Urinary bladder (tissue), 4 donors: ENCODE results near the gene SMARCC1. TPM values are rescaled to one million over a fixed set of nuclear protein-coding genes. Genes with fewer than 3 reads are reported as not detected.
A peak's percentile ranks its signal among the peaks of the same experiment; 100 is the strongest.

ENCODE experiments used
- DNase-seq: peaks from one replicate; pipeline ENCODE4 v3.0.0-alpha.2; 2015; ENCODE audit errors: extremely low spot score
- H3K27ac ChIP-seq: one replicate; pipeline ENCODE4 v1.5.1; 2013; ENCODE audit warnings: low read depth, mild to moderate bottlenecking, moderate library complexity
- H3K36me3 ChIP-seq: one replicate; pipeline ENCODE4 v1.6.1; 2013; ENCODE audit warnings: mild to moderate bottlenecking, moderate library complexity; ENCODE audit not compliant: insufficient read depth
- H3K4me1 ChIP-seq: one replicate; pipeline ENCODE4 v1.6.1; 2013; ENCODE audit warnings: mild to moderate bottlenecking, moderate library complexity; ENCODE audit not compliant: insufficient read depth
- H3K4me3 ChIP-seq: one replicate; pipeline ENCODE4 v1.5.1; 2013; ENCODE audit warnings: low read depth, low read length
- WGBS: extraction: QIAGEN DNeasy Blood & Tissue Kit; methylation state at CpG from one replicate; pipeline ENCODE4 v1.1.7; 2013; 5-methylcytosine and 5-hydroxymethylcytosine counted together
- polyA plus RNA-seq: library from polyadenylated mRNA; stranded (reverse); fragments of 200-250 nt; gene quantifications from one replicate; pipeline ENCODE4 v1.2.3, GENCODE V29; 2013
- total RNA-seq: library from RNA; depleted of rRNA; stranded (reverse); fragments of >200 nt; gene quantifications from one replicate; pipeline ENCODE4 v1.2.3, GENCODE V29; 2014
- donor health status: healthy with polysubstance abuse.
- donor health status: healthy.

The SMARCC1 gene
- total and polyA plus RNA-seq, 2 donors: 33.3 to 58.4 TPM

GRCh38 chr3:47601281-47601680 lies 180.4 kb downstream of the SMARCC1 start:
- no peak for DNase-seq
- WGBS: 91% methylated on average over 3 of the region's 3 CpGs
- Histone ChIP-seq H3K27ac (no peak overlapping the region), H3K4me3 (no peak overlapping the region), H3K4me1 (peaks cover 2% of the 10 kb centered on the region), H3K36me3 (peaks cover 2% of the 10 kb centered on the region)

GRCh38 chr3:47594792-47595191 lies 186.9 kb downstream of the SMARCC1 start:
- Histone ChIP-seq H3K4me3 (no peak overlapping the region), H3K4me1 (no peaks in the 10 kb centered on the region), H3K36me3 (no peaks in the 10 kb centered on the region), H3K27ac (no peak overlapping the region)
- no peak for DNase-seq
- 70% methylated on average over 3 of the region's 3 CpGs for WGBS

GRCh38 chr3:47592066-47592795 lies 189.5 kb downstream of the SMARCC1 start:
- no peaks in the 10 kb centered on the region for H3K4me1 ChIP-seq
- no peaks in the 10 kb centered on the region for H3K36me3 ChIP-seq
- WGBS: 53% methylated on average over 4 of the region's 4 CpGs
- no peak overlapping the region for H3K27ac ChIP-seq
- DNase-seq: no peak
- no peak overlapping the region for H3K4me3 ChIP-seq

- Histone ChIP-seq H3K4me1 (no peaks in the 10 kb centered on the region), H3K36me3 (no peaks in the 10 kb centered on the region), H3K27ac (no peak overlapping the region), H3K4me3 (no peak overlapping the region)
- DNase-seq: no peak
- 87% methylated on average over 2 of the region's 2 CpGs for WGBS
Observed at GRCh38 chr3:47590216-47590615, 191.5 kb downstream of the SMARCC1 start.

- H3K4me1 ChIP-seq: no peaks in the 10 kb centered on the region
- H3K36me3 ChIP-seq: no peaks in the 10 kb centered on the region
- no peak overlapping the region for H3K27ac ChIP-seq
- no peak overlapping the region for H3K4me3 ChIP-seq
- no peak for DNase-seq
- 97% methylated on average over 4 of the region's 4 CpGs for WGBS
Observed at GRCh38 chr3:47588587-47588986, 193.1 kb downstream of the SMARCC1 start.

- Histone ChIP-seq H3K27ac (no peak overlapping the region), H3K4me3 (no peak overlapping the region), H3K4me1 (no peaks in the 10 kb centered on the region), H3K36me3 (no peaks in the 10 kb centered on the region)
- no peak for DNase-seq
- 97% methylated on average over 7 of the region's 7 CpGs for WGBS
Observed at GRCh38 chr3:47588053-47588452, 193.6 kb downstream of the SMARCC1 start.

GRCh38 chr3:47586746-47587145 lies 194.9 kb downstream of the SMARCC1 start:
- H3K27ac ChIP-seq: no peak overlapping the region
- H3K4me3 ChIP-seq: no peak overlapping the region
- DNase-seq: no peak
- 93% methylated on average over 6 of the region's 6 CpGs for WGBS
- H3K4me1 ChIP-seq: no peaks in the 10 kb centered on the region
- H3K36me3 ChIP-seq: no peaks in the 10 kb centered on the region

- H3K4me1 ChIP-seq: no peaks in the 10 kb centered on the region
- H3K4me3 ChIP-seq: no peak overlapping the region
- WGBS: 77% methylated on average over 3 of the region's 3 CpGs
- no peak overlapping the region for H3K27ac ChIP-seq
- no peak for DNase-seq
- H3K36me3 ChIP-seq: no peaks in the 10 kb centered on the region
Observed at GRCh38 chr3:47583320-47584075, 198.2 kb downstream of the SMARCC1 start.

- Histone ChIP-seq H3K4me3 (no peak overlapping the region), H3K27ac (no peak overlapping the region), H3K4me1 (no peaks in the 10 kb centered on the region), H3K36me3 (no peaks in the 10 kb centered on the region)
- no peak for DNase-seq
- 79% methylated on average over 4 of the region's 4 CpGs for WGBS
Observed at GRCh38 chr3:47581835-47582234, 199.9 kb downstream of the SMARCC1 start.

- Histone ChIP-seq H3K4me3 (no peak overlapping the region), H3K4me1 (no peaks in the 10 kb centered on the region), H3K27ac (no peak overlapping the region), H3K36me3 (no peaks in the 10 kb centered on the region)
- DNase-seq: no peak
- WGBS: 80% methylated on average over 5 of the region's 5 CpGs
Observed at GRCh38 chr3:47581422-47581821, 200.3 kb downstream of the SMARCC1 start.

GRCh38 chr3:47580481-47580880 lies 201.2 kb downstream of the SMARCC1 start:
- Histone ChIP-seq H3K27ac (no peak overlapping the region), H3K4me1 (no peaks in the 10 kb centered on the region), H3K4me3 (no peak overlapping the region), H3K36me3 (no peaks in the 10 kb centered on the region)
- no peak for DNase-seq
- 76% methylated on average over 4 of the region's 4 CpGs for WGBS

GRCh38 chr3:47579875-47580274 lies 201.8 kb downstream of the SMARCC1 start:
- WGBS: 84% methylated on average over 2 of the region's 2 CpGs
- no peak overlapping the region for H3K4me3 ChIP-seq
- no peaks in the 10 kb centered on the region for H3K36me3 ChIP-seq
- DNase-seq: no peak
- H3K27ac ChIP-seq: no peak overlapping the region
- H3K4me1 ChIP-seq: no peaks in the 10 kb centered on the region

GRCh38 chr3:47578691-47579632 lies 202.7 kb downstream of the SMARCC1 start, which contains the start of gene CSPG5:
TSS of gene CSPG5 (minus strand) at chr3:47578865. CDS start at chr3:47578693, 172 bp downstream.
- Histone ChIP-seq H3K4me3 (peak within 1 kb of the TSS; percentile 86), H3K4me1 (no peaks in the 10 kb centered on the region), H3K27ac (no peak within 1 kb of the TSS), H3K36me3 (no peaks in the 10 kb centered on the region)
- DNase-seq: no peak
- 4% methylated on average over 121 of the region's 121 CpGs for WGBS
